Tibial artery (tissue), 4 donors: ENCODE measurements around the gene ZFP64.

Experiments used
- DNase-seq, 2 donors: peaks; one replicate each; pipeline ENCODE4 v3.0.0-alpha.2; 2019
- H3K27ac ChIP-seq, 2 donors: fragments of 200-600 bp; sonication (generic) in 1 of 2; 1 replicate in 1 of 2; 2 replicates in 1 of 2; pipeline ENCODE4 v1.5.1; 2018 to 2019; ENCODE audit warnings: mild to moderate bottlenecking in 1 of 2
- H3K27me3 ChIP-seq, 2 donors: fragments of 200-600 bp; sonication (generic) in 1 of 2; one replicate each; pipeline versions ENCODE4 v1.5.1 to v1.6.0; 2016 to 2019
- H3K36me3 ChIP-seq, 3 donors: fragments of 200-600 bp; sonication (generic) in 2 of 3; one replicate each; pipeline ENCODE4 v1.5.1; 2016 to 2019; ENCODE audit warnings: mild to moderate bottlenecking in 2 of 3
- H3K4me1 ChIP-seq, 4 donors: fragments of 200-600 bp; sonication (generic) in 2 of 4; 1 replicate in 3 of 4; 2 replicates in 1 of 4; pipeline ENCODE4 v1.5.1; 2016 to 2019
- H3K4me3 ChIP-seq, 2 donors: fragments of 200-600 bp; sonication (generic) in 1 of 2; 1 replicate in 1 of 2; 2 replicates in 1 of 2; pipeline ENCODE4 v1.5.1; 2018 to 2019; ENCODE audit warnings: mild to moderate bottlenecking in 2 of 2
- H3K9me3 ChIP-seq, 3 donors: fragments of 200-600 bp; sonication (generic) in 1 of 3; one replicate each; pipeline ENCODE4 v1.5.1; 2016 to 2019
- intact Hi-C: fragments of 100-400 bp; cut with DNase I; formaldehyde crosslinking; loops from one replicate; pipeline ENCODE4 v1.15.0; 2023; ENCODE audit warnings: low total_unique reads
- TF ChIP-seq, protein P1 (sequence below), 2 experiments: fragments of 200-600 bp in 1 of 2; fragments of 450-650 bp in 1 of 2; IDR thresholded peaks; one replicate each; pipeline ENCODE4 v1.5.1; 2017 to 2019; ENCODE audit warnings: antibody characterized with exemption in 2 of 2, mild to moderate bottlenecking in 1 of 2, moderate library complexity in 1 of 2

Gene ZFP64

DNA sequence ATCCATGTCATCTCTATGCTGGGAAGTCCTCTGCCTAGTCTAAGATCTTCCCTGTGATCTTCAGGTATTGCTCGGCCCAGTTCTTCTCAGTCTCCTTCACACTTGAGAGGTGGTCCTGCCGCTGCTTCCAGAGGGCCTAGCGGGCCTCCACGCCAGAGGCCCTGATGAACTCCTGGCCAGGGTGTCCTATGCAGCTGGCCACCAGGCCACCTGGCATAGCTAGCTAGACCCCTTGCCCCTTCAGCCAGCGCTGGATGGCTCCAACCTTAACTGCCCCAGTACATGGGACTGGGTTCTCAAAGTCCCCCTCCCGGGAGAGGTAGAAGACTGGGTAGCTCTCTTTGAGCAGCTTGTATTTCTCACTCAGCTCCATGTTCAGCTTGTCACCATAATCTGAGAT lies 81.1 kb downstream of the ZFP64 start:
- TF ChIP-seq, protein P1, sequence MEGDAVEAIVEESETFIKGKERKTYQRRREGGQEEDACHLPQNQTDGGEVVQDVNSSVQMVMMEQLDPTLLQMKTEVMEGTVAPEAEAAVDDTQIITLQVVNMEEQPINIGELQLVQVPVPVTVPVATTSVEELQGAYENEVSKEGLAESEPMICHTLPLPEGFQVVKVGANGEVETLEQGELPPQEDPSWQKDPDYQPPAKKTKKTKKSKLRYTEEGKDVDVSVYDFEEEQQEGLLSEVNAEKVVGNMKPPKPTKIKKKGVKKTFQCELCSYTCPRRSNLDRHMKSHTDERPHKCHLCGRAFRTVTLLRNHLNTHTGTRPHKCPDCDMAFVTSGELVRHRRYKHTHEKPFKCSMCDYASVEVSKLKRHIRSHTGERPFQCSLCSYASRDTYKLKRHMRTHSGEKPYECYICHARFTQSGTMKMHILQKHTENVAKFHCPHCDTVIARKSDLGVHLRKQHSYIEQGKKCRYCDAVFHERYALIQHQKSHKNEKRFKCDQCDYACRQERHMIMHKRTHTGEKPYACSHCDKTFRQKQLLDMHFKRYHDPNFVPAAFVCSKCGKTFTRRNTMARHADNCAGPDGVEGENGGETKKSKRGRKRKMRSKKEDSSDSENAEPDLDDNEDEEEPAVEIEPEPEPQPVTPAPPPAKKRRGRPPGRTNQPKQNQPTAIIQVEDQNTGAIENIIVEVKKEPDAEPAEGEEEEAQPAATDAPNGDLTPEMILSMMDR (IDR thresholded peaks at IDR 0.05): no peak
- intact Hi-C loops: no loop called here
- DNase-seq: no peak

DNA sequence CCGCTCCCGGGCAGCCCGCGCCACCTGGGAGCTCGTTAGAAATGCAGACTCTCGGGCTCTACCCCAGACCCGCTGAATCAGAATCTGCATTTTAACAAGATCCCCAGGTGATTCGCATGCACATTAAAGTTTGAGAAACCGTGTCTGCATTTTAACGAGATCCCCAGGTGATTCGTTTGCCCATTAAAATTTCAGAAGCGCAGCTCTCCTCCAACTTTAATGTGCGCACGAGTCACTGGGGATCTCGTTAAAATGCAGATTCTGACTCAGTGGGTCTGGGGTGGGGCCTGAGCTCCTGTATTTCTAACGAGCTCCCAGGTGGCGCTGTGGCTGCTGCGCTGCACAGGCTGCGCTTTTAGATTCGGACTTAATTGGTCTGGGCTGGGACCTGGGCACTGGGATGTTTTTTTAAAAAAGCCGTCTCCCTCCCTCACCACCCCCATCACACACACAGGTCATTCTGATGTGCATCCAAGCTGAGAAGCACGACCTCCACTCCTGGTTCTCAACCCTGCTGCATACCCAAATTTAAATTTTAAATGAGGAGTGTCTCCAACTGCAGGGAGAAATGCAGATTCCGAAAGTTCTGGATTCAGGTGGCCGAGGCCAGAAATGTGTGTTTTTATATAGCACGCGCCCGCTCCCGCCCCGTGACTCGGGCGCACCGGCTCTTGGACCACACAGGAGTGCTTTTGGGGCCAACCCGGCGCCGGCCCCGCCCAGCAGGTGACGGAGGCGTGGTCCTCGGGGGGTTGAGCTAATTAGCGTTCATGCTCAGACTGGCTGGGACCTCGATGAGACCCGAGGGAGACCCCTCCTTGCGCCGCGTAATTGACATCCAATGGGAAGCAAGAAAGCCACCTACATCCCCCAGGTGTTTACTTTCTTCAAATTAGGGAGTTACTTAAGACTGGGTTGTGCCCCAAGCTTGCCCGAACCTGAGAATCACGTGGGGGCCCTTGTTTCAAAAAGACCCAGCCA lies 85.8 kb downstream of the ZFP64 start:
- H3K27me3 ChIP-seq: peaks cover 0 to 31% of the 10 kb centered on the region in 2 donors
- peak overlapping the region; percentile 38 to 51 for H3K4me3 ChIP-seq
- H3K36me3 ChIP-seq: peaks cover 0 to 4% (median 0%) of the 10 kb centered on the region in 3 donors
- DNase-seq: no peak
- intact Hi-C loops: no loop called here
- H3K4me1 ChIP-seq: peaks cover 0 to 29% (median 24%) of the 10 kb centered on the region in 4 donors
- TF ChIP-seq, protein P1 (IDR thresholded peaks at IDR 0.05): no peak
- H3K9me3 ChIP-seq: no peaks in the 10 kb centered on the region
- H3K27ac ChIP-seq: no peak overlapping the region

More for the DNA sequence above, 81.1 kb downstream of the ZFP64 start:
- Histone ChIP-seq H3K4me3 (no peak overlapping the region), H3K4me1 (peaks cover 0 to 9% (median 5%) of the 10 kb centered on the region in 4 donors), H3K27me3 (peaks cover 0 to 10% of the 10 kb centered on the region in 2 donors), H3K36me3 (peaks cover 0 to 4% (median 0%) of the 10 kb centered on the region in 3 donors), H3K27ac (no peak overlapping the region), H3K9me3 (no peaks in the 10 kb centered on the region)

DNA sequence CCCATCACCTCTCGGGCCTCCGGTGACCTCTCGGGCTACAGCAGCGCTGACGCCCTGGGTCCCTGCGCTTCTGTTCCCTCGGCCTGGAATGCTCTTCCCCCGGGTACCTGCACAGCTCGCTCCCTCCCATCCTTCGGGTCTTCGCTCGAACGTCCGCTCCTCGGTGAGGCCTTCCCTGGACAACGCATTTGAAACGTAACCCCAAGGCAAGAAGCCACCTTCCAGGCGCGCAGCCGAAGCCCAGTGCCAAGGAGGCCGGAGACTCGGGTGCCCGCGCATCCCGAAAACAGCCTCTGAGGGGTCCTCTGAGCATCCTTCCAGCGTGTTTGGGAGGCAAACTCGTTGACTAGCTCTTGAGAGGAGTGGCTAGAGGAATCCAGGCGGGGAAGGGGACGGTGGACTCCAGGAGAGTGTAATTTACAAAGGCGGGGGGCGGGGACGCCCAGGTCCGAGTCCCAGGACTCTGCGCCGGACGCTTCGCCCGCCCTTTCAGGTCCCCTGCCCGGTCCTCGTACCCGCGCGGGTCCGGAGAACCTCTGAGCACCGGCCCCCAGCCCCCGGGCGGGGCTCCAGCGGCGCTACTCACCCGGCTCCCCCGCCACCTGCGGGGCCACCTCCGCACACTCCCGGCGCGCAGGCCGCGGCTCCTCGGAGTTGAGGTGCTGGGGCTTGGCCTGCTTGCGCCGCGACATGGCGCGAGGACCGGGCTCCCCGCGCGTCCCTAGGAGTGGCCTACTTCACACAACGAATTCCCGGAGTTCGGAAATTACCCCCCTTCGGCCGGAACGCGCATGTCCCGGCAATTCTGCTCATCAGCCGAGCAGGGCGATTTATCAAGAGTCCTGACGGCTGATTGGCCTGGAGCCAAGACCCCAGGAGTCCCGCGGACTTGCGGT lies 86.8 kb downstream of the ZFP64 start:
- TF ChIP-seq, protein P1 (IDR thresholded peaks at IDR 0.05): no peak
- DNase-seq: no peak
- H3K4me1 ChIP-seq: peaks cover 0 to 29% (median 24%) of the 10 kb centered on the region in 4 donors
- no peaks in the 10 kb centered on the region for H3K36me3 ChIP-seq
- no peaks in the 10 kb centered on the region for H3K9me3 ChIP-seq
- H3K27me3 ChIP-seq: peaks cover 0 to 31% of the 10 kb centered on the region in 2 donors
- H3K27ac ChIP-seq: no peak overlapping the region
- peak overlapping the region; percentile 38 to 51 for H3K4me3 ChIP-seq
- intact Hi-C loops: no loop called here

DNA sequence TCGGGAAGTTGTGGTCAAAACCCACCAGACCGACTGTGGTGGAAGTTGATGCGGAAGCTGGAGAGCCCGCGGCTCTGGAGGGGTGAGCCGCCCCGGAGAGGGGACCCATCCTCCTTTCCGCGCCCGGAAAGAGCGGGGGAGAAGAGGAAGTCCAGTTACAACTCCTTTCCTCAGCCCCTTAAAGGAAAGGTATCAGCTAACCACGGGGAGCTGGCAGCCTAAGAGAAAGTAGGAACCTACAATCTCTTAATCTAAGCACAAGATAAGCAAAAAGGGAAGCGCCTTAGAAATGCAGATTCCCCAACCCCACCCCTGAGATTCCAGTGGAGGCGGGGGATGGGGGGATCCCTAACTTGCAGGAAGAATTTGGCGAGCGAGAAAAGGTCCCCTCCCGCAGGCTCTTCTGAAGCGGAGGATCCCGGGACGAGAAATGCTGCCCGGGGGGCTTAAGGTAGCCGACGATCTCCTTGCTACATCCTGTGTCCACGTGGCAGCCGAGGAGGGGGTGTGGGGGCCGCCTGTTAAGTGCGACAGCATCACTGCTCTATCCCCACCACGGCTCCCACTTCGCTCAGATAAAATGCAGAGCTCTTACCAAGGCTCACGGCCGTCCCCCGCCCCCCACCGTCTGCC lies 87.5 kb downstream of the ZFP64 start:
- intact Hi-C loops: no loop called here
- peaks cover 0 to 29% (median 24%) of the 10 kb centered on the region in 4 donors for H3K4me1 ChIP-seq
- no peak overlapping the region for H3K27ac ChIP-seq
- no peaks in the 10 kb centered on the region for H3K36me3 ChIP-seq
- H3K4me3 ChIP-seq: peak overlapping the region; percentile 38 to 51
- TF ChIP-seq, protein P1 (IDR thresholded peaks at IDR 0.05): no peak
- DNase-seq: no peak
- peaks cover 0 to 31% of the 10 kb centered on the region in 2 donors for H3K27me3 ChIP-seq
- H3K9me3 ChIP-seq: no peaks in the 10 kb centered on the region

DNA sequence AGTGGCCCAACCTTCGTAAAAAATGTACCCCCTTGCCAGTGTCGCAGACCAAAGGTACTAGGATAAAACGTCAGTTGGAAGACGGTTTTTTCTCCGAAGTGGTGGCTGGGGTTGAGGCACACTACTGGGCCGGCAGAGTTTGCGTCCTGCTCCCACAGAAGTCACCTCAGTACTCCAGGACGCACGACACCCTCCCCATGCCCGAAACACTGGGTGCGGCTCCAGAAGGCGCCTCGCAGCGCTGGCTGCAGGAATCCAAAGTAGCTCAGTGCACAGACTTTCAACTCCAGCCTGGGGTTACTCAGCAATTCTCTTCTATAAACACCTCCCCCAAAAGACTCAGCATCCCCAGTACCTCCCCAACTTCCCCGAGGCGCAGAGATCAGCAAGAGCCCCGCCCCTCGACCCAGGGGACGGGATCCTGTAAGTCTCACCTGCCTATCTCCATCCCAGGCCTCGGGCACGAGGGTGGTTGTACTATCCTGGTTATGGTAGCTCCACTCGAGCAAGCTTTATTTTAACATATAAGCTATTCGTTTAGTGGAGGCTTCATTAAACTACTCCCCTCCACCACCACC lies 88.2 kb downstream of the ZFP64 start:
- TF ChIP-seq, protein P1 (IDR thresholded peaks at IDR 0.05): no peak
- Histone ChIP-seq H3K27ac (no peak overlapping the region), H3K36me3 (no peaks in the 10 kb centered on the region), H3K27me3 (peaks cover 0 to 31% of the 10 kb centered on the region in 2 donors), H3K4me1 (peaks cover 0 to 29% (median 24%) of the 10 kb centered on the region in 4 donors), H3K4me3 (peak overlapping the region; percentile 38 to 51), H3K9me3 (no peaks in the 10 kb centered on the region)
- intact Hi-C loops: no loop called here
- no peak for DNase-seq
